Gastrocnemius medialis (tissue), 4 donors: Measurements from ENCODE around the gene RNF113B. TPM values are rescaled to one million over a fixed set of nuclear protein-coding genes. Genes with fewer than 3 reads are reported as not detected.

Experiments
- ATAC-seq, 2 donors: fragments of 150-250 bp; one replicate each; pipeline ENCODE4 v1.9.1; 2016
- DNase-seq, 2 donors: peaks; one replicate each; pipeline ENCODE4 v3.0.0-alpha.2; 2019
- H3K27ac ChIP-seq, 4 donors: fragments of 200-600 bp; sonication (generic); 1 replicate in 1 of 4; 2 replicates in 3 of 4; pipeline ENCODE4 v1.5.1; 2016 to 2018; ENCODE audit warnings: mild to moderate bottlenecking in 2 of 4, moderate library complexity in 1 of 4
- H3K27me3 ChIP-seq, 3 donors: fragments of 200-600 bp; sonication (generic) in 2 of 3; 1 replicate in 1 of 3; 2 replicates in 2 of 3; pipeline versions ENCODE4 v1.5.1 to v1.6.0; 2016 to 2019; ENCODE audit warnings: mild to moderate bottlenecking in 1 of 3, moderate library complexity in 1 of 3
- H3K36me3 ChIP-seq, 2 donors: fragments of 200-600 bp; sonication (generic) in 1 of 2; one replicate each; pipeline ENCODE4 v1.5.1; 2017 to 2018
- H3K4me1 ChIP-seq, 2 donors: fragments of 200-600 bp; sonication (generic) in 1 of 2; one replicate each; pipeline ENCODE4 v1.5.1; 2016 to 2017; ENCODE audit warnings: mild to moderate bottlenecking in 2 of 2
- H3K4me3 ChIP-seq, 4 donors: fragments of 200-600 bp; sonication (generic) in 3 of 4; 1 replicate in 1 of 4; 2 replicates in 3 of 4; pipeline ENCODE4 v1.5.1; 2016 to 2019; ENCODE audit warnings: mild to moderate bottlenecking in 2 of 4
- H3K9me3 ChIP-seq, 3 donors: fragments of 200-600 bp; sonication (generic) in 2 of 3; 1 replicate in 1 of 3; 2 replicates in 2 of 3; pipeline ENCODE4 v1.5.1; 2016 to 2019
- POLR2A ChIP-seq, 2 donors: fragments of 450-650 bp; IDR thresholded peaks; one replicate each; pipeline ENCODE4 v1.6.1; 2017; ENCODE audit warnings: antibody characterized with exemption in 2 of 2, mild to moderate bottlenecking in 2 of 2, moderate library complexity in 2 of 2
- in situ Hi-C, 4 donors: fragments of 200-750 bp; cut with MboI; loops; one replicate each; pipeline versions ENCODE4 v1.15.0 to v1.8.0; 2017; ENCODE audit warnings: low sequenced_read_pairs in 4 of 4
- intact Hi-C: fragments of 100-400 bp; cut with DNase I; formaldehyde crosslinking; loops from one replicate; pipeline ENCODE4 v1.15.1; 2023; ENCODE audit warnings: low total_unique reads
- total RNA-seq, 4 donors: library from RNA; depleted of rRNA; stranded (reverse); fragments of >200 nt; gene quantifications; one replicate each; pipeline versions ENCODE4 v1.1.0 to v1.2.3, GENCODE V29; 2016
- TF ChIP-seq, protein P1 (sequence below), 5 experiments: fragments of 450-650 bp in 3 of 5; fragments of 200-600 bp in 2 of 5; sonication (generic) in 2 of 5; IDR thresholded peaks in 4 of 5; conservative IDR thresholded peaks in 1 of 5; 1 replicate in 4 of 5; 2 replicates in 1 of 5; pipeline ENCODE4 v1.5.1; 2016 to 2019; ENCODE audit warnings: antibody characterized with exemption in 5 of 5, mild to moderate bottlenecking in 3 of 5, moderate library complexity in 3 of 5

Gene RNF113B
- total RNA-seq, 4 donors from 2014 or later = not detected

GRCh38 chr13:98223741-98224140, 46.7 kb upstream of the RNF113B start:
- in situ Hi-C loops = no loop called here
- H3K27ac ChIP-seq = no peak overlapping the region
- no peaks in the 10 kb centered on the region for H3K27me3 ChIP-seq
- intact Hi-C loops = no loop called here
- no peak for TF ChIP-seq POLR2A (IDR thresholded peaks at IDR 0.05)
- TF ChIP-seq, protein P1, sequence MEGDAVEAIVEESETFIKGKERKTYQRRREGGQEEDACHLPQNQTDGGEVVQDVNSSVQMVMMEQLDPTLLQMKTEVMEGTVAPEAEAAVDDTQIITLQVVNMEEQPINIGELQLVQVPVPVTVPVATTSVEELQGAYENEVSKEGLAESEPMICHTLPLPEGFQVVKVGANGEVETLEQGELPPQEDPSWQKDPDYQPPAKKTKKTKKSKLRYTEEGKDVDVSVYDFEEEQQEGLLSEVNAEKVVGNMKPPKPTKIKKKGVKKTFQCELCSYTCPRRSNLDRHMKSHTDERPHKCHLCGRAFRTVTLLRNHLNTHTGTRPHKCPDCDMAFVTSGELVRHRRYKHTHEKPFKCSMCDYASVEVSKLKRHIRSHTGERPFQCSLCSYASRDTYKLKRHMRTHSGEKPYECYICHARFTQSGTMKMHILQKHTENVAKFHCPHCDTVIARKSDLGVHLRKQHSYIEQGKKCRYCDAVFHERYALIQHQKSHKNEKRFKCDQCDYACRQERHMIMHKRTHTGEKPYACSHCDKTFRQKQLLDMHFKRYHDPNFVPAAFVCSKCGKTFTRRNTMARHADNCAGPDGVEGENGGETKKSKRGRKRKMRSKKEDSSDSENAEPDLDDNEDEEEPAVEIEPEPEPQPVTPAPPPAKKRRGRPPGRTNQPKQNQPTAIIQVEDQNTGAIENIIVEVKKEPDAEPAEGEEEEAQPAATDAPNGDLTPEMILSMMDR (IDR thresholded peaks at IDR 0.05 in 4 of 5, conservative IDR thresholded peaks at IDR 0.05 in 1 of 5) = no peak
- no peak overlapping the region for H3K4me3 ChIP-seq
- DNase-seq = no peak
- H3K36me3 ChIP-seq = no peaks in the 10 kb centered on the region
- no peaks in the 10 kb centered on the region for H3K9me3 ChIP-seq
- no peaks in the 10 kb centered on the region for H3K4me1 ChIP-seq
- no peak for ATAC-seq

GRCh38 chr13:98222816-98223215, 45.7 kb upstream of the RNF113B start:
- no peak overlapping the region for H3K27ac ChIP-seq
- no peak overlapping the region for H3K4me3 ChIP-seq
- no peak for DNase-seq
- no peaks in the 10 kb centered on the region for H3K9me3 ChIP-seq
- H3K36me3 ChIP-seq = no peaks in the 10 kb centered on the region
- no peaks in the 10 kb centered on the region for H3K27me3 ChIP-seq
- TF ChIP-seq POLR2A (IDR thresholded peaks at IDR 0.05) = no peak
- TF ChIP-seq, protein P1 (IDR thresholded peaks at IDR 0.05 in 4 of 5, conservative IDR thresholded peaks at IDR 0.05 in 1 of 5) = no peak
- no peaks in the 10 kb centered on the region for H3K4me1 ChIP-seq
- intact Hi-C loops (no loop called here), in situ Hi-C loops (no loop called here)
- ATAC-seq = no peak

DNA sequence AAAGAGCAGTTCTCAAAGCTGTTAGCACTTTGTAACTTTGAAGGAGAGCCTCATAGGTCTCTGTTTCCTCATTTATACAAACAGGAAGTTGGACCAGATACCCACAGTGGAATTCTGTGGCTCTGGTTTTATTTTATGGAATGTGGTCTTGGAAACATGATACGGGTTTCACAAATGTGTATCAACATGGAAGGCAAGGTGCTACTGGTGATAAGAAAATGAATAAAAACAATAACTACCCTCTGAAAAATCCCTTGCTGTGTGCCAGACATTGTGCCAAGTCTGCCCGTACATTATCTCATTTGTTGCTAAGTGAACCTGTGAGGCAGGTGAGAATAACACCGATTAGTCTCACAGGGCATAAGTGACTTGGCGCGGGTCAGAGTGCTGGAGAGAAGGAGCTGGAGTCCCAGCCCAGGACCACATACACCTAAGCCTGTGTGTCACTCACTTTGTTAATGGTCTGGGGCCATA, 45.0 kb upstream of the RNF113B start:
- TF ChIP-seq POLR2A (IDR thresholded peaks at IDR 0.05) = no peak
- TF ChIP-seq, protein P1 (IDR thresholded peaks at IDR 0.05 in 4 of 5, conservative IDR thresholded peaks at IDR 0.05 in 1 of 5) = no peak
- in situ Hi-C loops = no loop called here
- Histone ChIP-seq H3K4me1 (no peaks in the 10 kb centered on the region), H3K27me3 (no peaks in the 10 kb centered on the region), H3K4me3 (no peak overlapping the region), H3K27ac (no peak overlapping the region), H3K9me3 (no peaks in the 10 kb centered on the region), H3K36me3 (no peaks in the 10 kb centered on the region)
- ATAC-seq (no peak), DNase-seq (no peak)
- intact Hi-C loops = no loop called here

DNA sequence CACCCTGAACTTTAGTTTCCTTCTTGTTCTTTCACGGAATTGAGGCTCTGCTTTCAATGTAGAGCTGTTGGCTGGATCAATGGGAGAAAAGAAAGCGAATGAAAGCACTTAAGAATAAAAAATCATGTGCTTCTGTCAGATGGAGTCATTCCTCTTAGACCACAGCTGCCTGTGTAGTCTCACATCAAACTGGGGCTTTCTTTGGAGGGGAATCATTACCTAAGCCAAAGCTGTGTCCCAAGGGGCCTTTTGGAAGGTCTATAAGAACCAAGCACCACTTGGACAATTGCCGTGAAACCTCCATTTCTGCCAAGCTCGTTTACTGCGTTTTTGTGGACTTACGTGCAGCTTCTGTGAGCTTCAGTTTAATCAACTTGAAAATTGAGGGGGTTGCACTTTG, 44.2 kb upstream of the RNF113B start:
- no peak overlapping the region for H3K4me3 ChIP-seq
- no peaks in the 10 kb centered on the region for H3K36me3 ChIP-seq
- no peak for TF ChIP-seq POLR2A (IDR thresholded peaks at IDR 0.05)
- TF ChIP-seq, protein P1 (IDR thresholded peaks at IDR 0.05 in 4 of 5, conservative IDR thresholded peaks at IDR 0.05 in 1 of 5) = no peak
- no peaks in the 10 kb centered on the region for H3K27me3 ChIP-seq
- intact Hi-C loops = no loop called here
- no peak for DNase-seq
- in situ Hi-C loops = no loop called here
- no peaks in the 10 kb centered on the region for H3K9me3 ChIP-seq
- H3K27ac ChIP-seq = no peak overlapping the region
- no peaks in the 10 kb centered on the region for H3K4me1 ChIP-seq
- no peak for ATAC-seq

- TF ChIP-seq, protein P1 (IDR thresholded peaks at IDR 0.05 in 4 of 5, conservative IDR thresholded peaks at IDR 0.05 in 1 of 5) = no peak
- TF ChIP-seq POLR2A (IDR thresholded peaks at IDR 0.05) = no peak
- no peaks in the 10 kb centered on the region for H3K27me3 ChIP-seq
- H3K4me1 ChIP-seq = no peaks in the 10 kb centered on the region
- DNase-seq = no peak
- ATAC-seq = no peak
- in situ Hi-C loops (no loop called here), intact Hi-C loops (no loop called here)
- H3K27ac ChIP-seq = no peak overlapping the region
- no peaks in the 10 kb centered on the region for H3K36me3 ChIP-seq
- H3K9me3 ChIP-seq = no peaks in the 10 kb centered on the region
- H3K4me3 ChIP-seq = no peak overlapping the region
Observed at GRCh38 chr13:98220271-98220791, 43.3 kb upstream of the RNF113B start.
